GM23338 (cell line): ENCODE data around the gene RHEBL1. TPM values are rescaled to one million over a fixed set of nuclear protein-coding genes. Genes with fewer than 3 reads are reported as not detected.

Experiments used
- ATAC-seq: fragments of 200-7000 bp; cut with Tn5 transposase; 3 replicates; pipeline ENCODE4 v1.9.1; 2020
- DNase-seq: peaks from one replicate; pipeline ENCODE4 v3.0.0-alpha.2; 2015; ENCODE audit warnings: low spot score
- H2AFZ ChIP-seq: fragments of 200-600 bp; sonication (generic); 2 replicates; pipeline ENCODE4 v1.8.0; 2016; ENCODE audit warnings: antibody characterized with exemption, mild to moderate bottlenecking, moderate library complexity
- H3F3A ChIP-seq: fragments of 200-600 bp; sonication (generic); replicated peaks from 2 replicates; pipeline ENCODE4 v1.8.0; 2017; ENCODE audit warnings: antibody characterized with exemption, mixed run types, low read depth
- H3K27ac ChIP-seq: fragments of 200-600 bp; sonication (generic); 2 replicates; pipeline ENCODE4 v1.6.1; 2016; ENCODE audit warnings: low read depth
- H3K27me3 ChIP-seq: fragments of 200-600 bp; sonication (generic); 2 replicates; pipeline ENCODE4 v1.8.0; 2016; ENCODE audit warnings: mild to moderate bottlenecking, mixed run types, moderate library complexity; ENCODE audit not compliant: insufficient read depth
- H3K36me3 ChIP-seq: fragments of 200-600 bp; sonication (generic); 2 replicates; pipeline ENCODE4 v1.8.0; 2016; ENCODE audit warnings: mild to moderate bottlenecking; ENCODE audit not compliant: insufficient read depth
- H3K4me1 ChIP-seq: fragments of 200-600 bp; sonication (generic); 2 replicates; pipeline ENCODE4 v1.8.0; 2016; ENCODE audit warnings: mild to moderate bottlenecking, moderate library complexity; ENCODE audit not compliant: insufficient read depth
- H3K4me2 ChIP-seq: fragments of 200-600 bp; sonication (generic); 2 replicates; pipeline ENCODE4 v1.7.1; 2017; ENCODE audit warnings: mixed run types
- H3K4me3 ChIP-seq: fragments of 200-600 bp; sonication (generic); 2 replicates; pipeline ENCODE4 v1.6.1; 2016; ENCODE audit warnings: mixed run types
- H3K79me2 ChIP-seq: fragments of 200-600 bp; sonication (generic); replicated peaks from 2 replicates; pipeline ENCODE4 v1.8.0; 2017; ENCODE audit warnings: mild to moderate bottlenecking; ENCODE audit not compliant: insufficient read depth
- H3K9me2 ChIP-seq: fragments of 200-600 bp; sonication (generic); 2 replicates; pipeline ENCODE4 v1.8.0; 2017; ENCODE audit not compliant: insufficient read depth
- H4K20me1 ChIP-seq: fragments of 200-600 bp; sonication (generic); replicated peaks from 2 replicates; pipeline ENCODE4 v1.8.0; 2017; ENCODE audit warnings: mild to moderate bottlenecking; ENCODE audit not compliant: insufficient read depth
- H3K27ac Mint-ChIP-seq: 2 replicates; pipeline ENCODE4 v1.8.0; 2020; ENCODE audit warnings: inconsistent platforms, mild to moderate bottlenecking, moderate library complexity, mixed read lengths
- H3K27me3 Mint-ChIP-seq: 3 replicates; pipeline ENCODE4 v1.8.0; 2022; ENCODE audit warnings: low read depth, mild to moderate bottlenecking, moderate library complexity, mixed read lengths, inconsistent platforms; ENCODE audit not compliant: insufficient read depth, poor library complexity
- H3K36me3 Mint-ChIP-seq: 3 replicates; pipeline ENCODE4 v1.8.0; 2021; ENCODE audit warnings: low read depth, mild to moderate bottlenecking, inconsistent platforms, moderate library complexity, mixed read lengths
- H3K4me1 Mint-ChIP-seq: 3 replicates; pipeline ENCODE4 v1.8.0; 2020; ENCODE audit warnings: mild to moderate bottlenecking, inconsistent platforms, mixed read lengths
- H3K4me3 Mint-ChIP-seq: 3 replicates; pipeline ENCODE4 v1.8.0; 2021; ENCODE audit warnings: moderate library complexity, mild to moderate bottlenecking, inconsistent platforms, mixed read lengths
- H3K9me3 Mint-ChIP-seq: 3 replicates; pipeline ENCODE4 v1.8.0; 2020; ENCODE audit warnings: moderate library complexity, mild to moderate bottlenecking, inconsistent platforms, mixed read lengths
- CREB1 ChIP-seq: fragments of 250-450 bp; sonication (Bioruptor Pico); IDR thresholded peaks from 2 replicates; pipeline ENCODE4 v1.5.0; 2020; ENCODE audit warnings: low read depth, mild to moderate bottlenecking, moderate library complexity
- CTCF ChIP-seq, 2 experiments: fragments of 200-600 bp in 1 of 2; sonication (generic) in 1 of 2; conservative IDR thresholded peaks; 2 replicates each; pipeline versions ENCODE4 v1.5.1 to v1.6.1; 2016 to 2017; ENCODE audit warnings: antibody characterized with exemption in 2 of 2, low read depth in 2 of 2, mild to moderate bottlenecking in 2 of 2, moderate library complexity in 1 of 2
- EZH2 ChIP-seq: fragments of 200-600 bp; sonication (generic); IDR thresholded peaks from one replicate; pipeline ENCODE4 v1.8.0; 2017; ENCODE audit warnings: antibody characterized with exemption, mild to moderate bottlenecking, low read depth; ENCODE audit not compliant: unreplicated experiment
- POLR2AphosphoS5 ChIP-seq: IDR thresholded peaks from 2 replicates; pipeline ENCODE4 v1.6.1; 2016; ENCODE audit warnings: antibody characterized with exemption, low read depth
- REST ChIP-seq: IDR thresholded peaks from one replicate; pipeline ENCODE4 v1.6.1; 2018; ENCODE audit warnings: antibody characterized with exemption; ENCODE audit not compliant: unreplicated experiment
- STAT1 ChIP-seq: IDR thresholded peaks from one replicate; pipeline ENCODE4 v1.6.1; 2016; ENCODE audit warnings: antibody characterized with exemption; ENCODE audit not compliant: unreplicated experiment
- ZNF114 ChIP-seq: fragments of 250-450 bp; sonication (Bioruptor Pico); IDR thresholded peaks from 2 replicates; pipeline ENCODE4 v1.5.0; 2020; ENCODE audit warnings: mild to moderate bottlenecking, moderate library complexity
- ZNF331 ChIP-seq: fragments of 250-450 bp; sonication (Bioruptor Pico); IDR thresholded peaks from 2 replicates; pipeline ENCODE4 v1.5.0; 2020; ENCODE audit warnings: low read depth, mild to moderate bottlenecking, moderate library complexity
- polyA plus RNA-seq: library from polyadenylated mRNA; unstranded; fragments of >200 nt; fragmentation: Nextera tagmentation; extraction: Ambion mirVana; gene quantifications from 2 replicates; pipeline ENCODE4 v1.2.1, GENCODE V29; 2016
- total RNA-seq: library from RNA; depleted of rRNA; stranded (reverse); fragments of >200 nt; shearing (Covaris generic); gene quantifications from 2 replicates; pipeline ENCODE4 v1.2.3, GENCODE V29; 2014

RHEBL1 gene
- total and polyA plus RNA-seq, 2 experiments from 2014 or later, result 9.4 to 11.8 TPM

- Histone ChIP-seq H3K4me1 (peaks cover 35% of the 10 kb centered on the region), H3K4me3 (peak overlapping the region; percentile 49), H3K36me3 (no peaks in the 10 kb centered on the region), H3F3A (peaks cover 12% of the 10 kb centered on the region; the same call in 1 of the 2 replicates), H3K27ac (no peak overlapping the region), H3K27me3 (peaks cover 82% of the 10 kb centered on the region), H3K9me2 (no peaks in the 10 kb centered on the region), H4K20me1 (peaks cover 11% of the 10 kb centered on the region), H3K79me2 (no peaks in the 10 kb centered on the region), H3K4me2 (peak overlapping the region; percentile 78), H2AFZ (peak overlapping the region; percentile 85)
- H3K9me3 Mint-ChIP-seq, result no peaks in the 10 kb centered on the region
- DNase-seq (peak; percentile 93), ATAC-seq (peak; percentile 77)
- peak overlapping the region; percentile 58 for H3K4me3 Mint-ChIP-seq
- H3K27me3 Mint-ChIP-seq, result peaks cover 62% of the 10 kb centered on the region
- no peaks in the 10 kb centered on the region; the same call in 2 of the 3 replicates for H3K36me3 Mint-ChIP-seq
- TF ChIP-seq CREB1, result no peak
- peak; percentile 58 for TF ChIP-seq EZH2
- peak; percentile 84 to 96 for TF ChIP-seq CTCF (conservative IDR thresholded peaks at IDR 0.05; ENCODE audit: low read depth in 2 of 2)
- peaks cover 36% of the 10 kb centered on the region for H3K4me1 Mint-ChIP-seq
- H3K27ac Mint-ChIP-seq, result no peak overlapping the region
Measured at GRCh38 chr12:49088150-49088931, 18.6 kb upstream of the RHEBL1 start.

GRCh38 chr12:49086116-49086515, 16.3 kb upstream of the RHEBL1 start:
- ATAC-seq (no peak), DNase-seq (no peak)
- peaks cover 39% of the 10 kb centered on the region for H3K27me3 Mint-ChIP-seq
- Histone ChIP-seq H2AFZ (no peak overlapping the region), H3K36me3 (no peaks in the 10 kb centered on the region), H3K4me3 (no peak overlapping the region), H3K27ac (no peak overlapping the region), H3K4me2 (no peak overlapping the region), H3K4me1 (peaks cover 16% of the 10 kb centered on the region), H3K79me2 (no peaks in the 10 kb centered on the region), H3K27me3 (peaks cover 60% of the 10 kb centered on the region), H3F3A (peaks cover 5% of the 10 kb centered on the region; the same call in 1 of the 2 replicates), H4K20me1 (peaks cover 4% of the 10 kb centered on the region), H3K9me2 (no peaks in the 10 kb centered on the region)
- H3K4me1 Mint-ChIP-seq, result peaks cover 19% of the 10 kb centered on the region
- H3K9me3 Mint-ChIP-seq, result no peaks in the 10 kb centered on the region
- no peak overlapping the region for H3K4me3 Mint-ChIP-seq
- H3K27ac Mint-ChIP-seq, result no peak overlapping the region
- no peaks in the 10 kb centered on the region; the same call in 2 of the 3 replicates for H3K36me3 Mint-ChIP-seq
- TF ChIP-seq CTCF (conservative IDR thresholded peaks at IDR 0.05; ENCODE audit: low read depth in 2 of 2), result no peak
- TF ChIP-seq REST, result no peak
- no peak for TF ChIP-seq EZH2
- no peak for TF ChIP-seq CREB1
- TF ChIP-seq POLR2AphosphoS5, result no peak
- no peak for TF ChIP-seq ZNF331 (CRISPR knock-in tag)
- TF ChIP-seq ZNF114 (CRISPR knock-in tag), result no peak
- TF ChIP-seq STAT1, result no peak
